GM12892 (cell line): Measurements from ENCODE around the gene MPRIP.

Experiments
- DNase-seq: peaks from one replicate; pipeline ENCODE4 v3.0.0; 2011; ENCODE audit not compliant: insufficient read length
- FAIRE-seq: peaks from 2 replicates; lab custom pipeline; 2011; peaks lifted over from hg19 to GRCh38; lab: Jason Lieb, UNC
- POLR2A ChIP-seq: IDR thresholded peaks from 2 replicates; pipeline ENCODE4 v1.6.1; 2011; ENCODE audit warnings: low read depth, low read length, control low read depth
- POLR2AphosphoS5 ChIP-seq: IDR thresholded peaks from 2 replicates; pipeline ENCODE4 v1.6.1; 2011; ENCODE audit warnings: low read depth, low read length, control low read depth
- TAF1 ChIP-seq: IDR thresholded peaks from 2 replicates; pipeline ENCODE4 v1.6.1; 2011; ENCODE audit warnings: low read depth, mild to moderate bottlenecking, control low read depth, low read length, borderline replicate concordance

The MPRIP gene

GRCh38 chr17:17242246-17242645 is 200.0 kb downstream of the MPRIP start:
- FAIRE-seq (no peak), DNase-seq (no peak)
- TF ChIP-seq POLR2AphosphoS5 (no peak), POLR2A (no peak), TAF1 (no peak)
